ENCODE results near the gene COQ8A. TPM values are rescaled to one million over a fixed set of nuclear protein-coding genes. Genes with fewer than 3 reads are reported as not detected.

The COQ8A gene
- total and polyA plus RNA-seq, 2 experiments from 2014 or later, result 25.2 to 37.4 TPM

- peaks cover 7% of the 10 kb centered on the region for H3K27me3 Mint-ChIP-seq (ENCODE audit: insufficient read depth, low read depth, poor library complexity)
- H3K9me3 Mint-ChIP-seq, result peaks cover 14% of the 10 kb centered on the region
- Histone ChIP-seq H3K27me3 (ENCODE audit: insufficient read depth) (no peaks in the 10 kb centered on the region), H3K9me2 (ENCODE audit: insufficient read depth) (no peaks in the 10 kb centered on the region), H4K20me1 (replicated peaks; ENCODE audit: insufficient read depth) (peaks cover 6% of the 10 kb centered on the region; the same call in 1 of the 2 replicates), H3K27ac (ENCODE audit: low read depth) (no peak overlapping the region), H2AFZ (no peak overlapping the region), H3K4me3 (no peak overlapping the region), H3K4me2 (no peak overlapping the region), H3K36me3 (ENCODE audit: insufficient read depth) (no peaks in the 10 kb centered on the region), H3K79me2 (replicated peaks; ENCODE audit: insufficient read depth) (peaks cover 79% of the 10 kb centered on the region), H3F3A (replicated peaks; ENCODE audit: low read depth) (no peaks in the 10 kb centered on the region), H3K4me1 (ENCODE audit: insufficient read depth) (0 out of 2 replicates have a peak, but pooled peaks cover 2% of the 10 kb centered on the region)
- DNase-seq (ENCODE audit: low spot score), result no peak
- TF ChIP-seq ZNF114 (CRISPR knock-in tag; IDR thresholded peaks at IDR 0.05) (no peak), NANOG (IDR thresholded peaks at IDR 0.05; ENCODE audit: borderline replicate concordance) (no peak), ZNF331 (CRISPR knock-in tag; IDR thresholded peaks at IDR 0.05; ENCODE audit: low read depth) (no peak), REST (IDR thresholded peaks at IDR 0.05; ENCODE audit: unreplicated experiment) (no peak), POLR2AphosphoS5 (IDR thresholded peaks at IDR 0.05; ENCODE audit: low read depth) (no peak), EZH2phosphoT487 (IDR thresholded peaks at IDR 0.05; ENCODE audit: unreplicated experiment) (no peak), EZH2 (IDR thresholded peaks at IDR 0.05; ENCODE audit: low read depth, unreplicated experiment) (no peak), CREB1 (CRISPR knock-in tag; IDR thresholded peaks at IDR 0.05; ENCODE audit: low read depth) (no peak), JUNB (IDR thresholded peaks at IDR 0.05; ENCODE audit: unreplicated experiment) (no peak), STAT1 (IDR thresholded peaks at IDR 0.05; ENCODE audit: unreplicated experiment) (no peak), ZNF462 (CRISPR knock-in tag; IDR thresholded peaks at IDR 0.05) (no peak)
- TF ChIP-seq, protein P1, sequence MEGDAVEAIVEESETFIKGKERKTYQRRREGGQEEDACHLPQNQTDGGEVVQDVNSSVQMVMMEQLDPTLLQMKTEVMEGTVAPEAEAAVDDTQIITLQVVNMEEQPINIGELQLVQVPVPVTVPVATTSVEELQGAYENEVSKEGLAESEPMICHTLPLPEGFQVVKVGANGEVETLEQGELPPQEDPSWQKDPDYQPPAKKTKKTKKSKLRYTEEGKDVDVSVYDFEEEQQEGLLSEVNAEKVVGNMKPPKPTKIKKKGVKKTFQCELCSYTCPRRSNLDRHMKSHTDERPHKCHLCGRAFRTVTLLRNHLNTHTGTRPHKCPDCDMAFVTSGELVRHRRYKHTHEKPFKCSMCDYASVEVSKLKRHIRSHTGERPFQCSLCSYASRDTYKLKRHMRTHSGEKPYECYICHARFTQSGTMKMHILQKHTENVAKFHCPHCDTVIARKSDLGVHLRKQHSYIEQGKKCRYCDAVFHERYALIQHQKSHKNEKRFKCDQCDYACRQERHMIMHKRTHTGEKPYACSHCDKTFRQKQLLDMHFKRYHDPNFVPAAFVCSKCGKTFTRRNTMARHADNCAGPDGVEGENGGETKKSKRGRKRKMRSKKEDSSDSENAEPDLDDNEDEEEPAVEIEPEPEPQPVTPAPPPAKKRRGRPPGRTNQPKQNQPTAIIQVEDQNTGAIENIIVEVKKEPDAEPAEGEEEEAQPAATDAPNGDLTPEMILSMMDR (conservative IDR thresholded peaks at IDR 0.05; ENCODE audit: low read depth in 2 of 2), result no peak
- TF ChIP-seq, protein P2, sequence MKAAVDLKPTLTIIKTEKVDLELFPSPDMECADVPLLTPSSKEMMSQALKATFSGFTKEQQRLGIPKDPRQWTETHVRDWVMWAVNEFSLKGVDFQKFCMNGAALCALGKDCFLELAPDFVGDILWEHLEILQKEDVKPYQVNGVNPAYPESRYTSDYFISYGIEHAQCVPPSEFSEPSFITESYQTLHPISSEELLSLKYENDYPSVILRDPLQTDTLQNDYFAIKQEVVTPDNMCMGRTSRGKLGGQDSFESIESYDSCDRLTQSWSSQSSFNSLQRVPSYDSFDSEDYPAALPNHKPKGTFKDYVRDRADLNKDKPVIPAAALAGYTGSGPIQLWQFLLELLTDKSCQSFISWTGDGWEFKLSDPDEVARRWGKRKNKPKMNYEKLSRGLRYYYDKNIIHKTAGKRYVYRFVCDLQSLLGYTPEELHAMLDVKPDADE (IDR thresholded peaks at IDR 0.05), result no peak
- H3K27ac Mint-ChIP-seq, result no peak overlapping the region
- ATAC-seq, result no peak
- peaks cover 25% of the 10 kb centered on the region for H3K4me1 Mint-ChIP-seq
- H3K36me3 Mint-ChIP-seq (ENCODE audit: low read depth), result peaks cover 22% of the 10 kb centered on the region
- H3K4me3 Mint-ChIP-seq, result no peak overlapping the region
Observed at GRCh38 chr1:226950316-226950715, 10.2 kb downstream of the COQ8A start.
